ENCODE data around the gene HSPD1.

GRCh38 chr2:197486175-197486574 lies 13.5 kb downstream of the HSPD1 start:
- TF ChIP-seq CTCF (IDR thresholded peaks at IDR 0.05) (no peak), POLR2AphosphoS5 (IDR thresholded peaks at IDR 0.05) (no peak), EP300 (IDR thresholded peaks at IDR 0.05) (no peak), POLR2A (IDR thresholded peaks at IDR 0.05) (no peak)
